Measurements from ENCODE around the gene WDR82.
"Not testable (repeated sequence)": the region's sequence is repeated elsewhere in the genome, so short reads cannot be mapped to it uniquely, and the experiment has no call there.

Gene WDR82

DNA sequence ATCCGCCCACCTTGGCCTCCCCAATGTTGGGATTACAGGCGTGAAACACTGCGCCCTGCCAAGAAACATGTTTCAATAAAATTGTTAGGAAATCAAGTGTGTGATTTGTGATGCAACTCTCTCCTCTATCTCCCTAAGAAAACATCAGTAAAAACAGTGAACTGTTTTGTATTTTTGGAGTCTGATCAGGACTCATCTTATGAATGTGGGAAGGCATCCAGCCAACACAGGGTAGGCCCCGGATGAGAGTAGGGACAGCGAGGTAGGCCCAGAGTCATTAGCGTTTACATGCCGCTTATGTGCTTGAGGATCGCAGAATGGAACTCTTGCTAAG is 8.3 kb upstream of the WDR82 start:
- DNase-seq = no peak

DNA sequence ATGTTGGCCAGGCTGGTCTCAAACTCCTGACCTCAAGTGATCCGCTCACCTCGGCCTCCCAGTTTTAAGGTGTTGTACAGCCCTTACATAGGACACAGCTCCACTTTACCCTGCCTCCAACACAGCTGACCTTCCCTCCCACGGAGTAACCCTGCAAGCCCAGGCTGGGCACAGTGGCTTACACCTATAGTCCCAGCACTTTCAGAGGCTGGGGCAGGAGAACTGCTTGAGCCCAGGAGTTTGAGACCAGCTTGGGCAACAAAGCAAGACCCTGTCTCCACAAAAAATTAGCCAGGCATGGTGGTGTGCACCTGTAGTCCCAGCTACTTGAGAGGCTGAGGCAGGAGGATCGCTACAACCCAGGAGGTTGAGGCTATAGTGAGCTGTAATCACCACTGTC is 5.6 kb upstream of the WDR82 start:
- DNase-seq = not testable (repeated sequence)

DNA sequence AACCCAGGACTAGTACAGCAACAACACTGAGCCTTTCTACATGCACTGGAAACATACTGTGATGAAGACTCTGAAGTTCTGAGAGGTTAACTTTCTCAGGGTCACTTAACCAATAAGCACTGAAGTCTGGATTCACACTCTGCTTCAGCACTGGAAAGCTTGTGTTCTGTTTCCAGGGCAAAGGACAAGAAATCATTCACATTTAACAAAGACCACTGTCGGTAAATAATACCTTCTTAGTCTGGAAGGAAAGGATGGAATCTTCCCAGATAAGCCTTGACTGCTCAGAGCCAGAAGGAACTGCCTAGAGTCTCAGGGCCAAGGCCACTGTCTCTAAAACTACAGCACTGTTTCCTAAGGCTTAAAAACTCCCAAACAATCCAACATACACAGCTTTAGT is 4.9 kb upstream of the WDR82 start:
- DNase-seq = no peak

DNA sequence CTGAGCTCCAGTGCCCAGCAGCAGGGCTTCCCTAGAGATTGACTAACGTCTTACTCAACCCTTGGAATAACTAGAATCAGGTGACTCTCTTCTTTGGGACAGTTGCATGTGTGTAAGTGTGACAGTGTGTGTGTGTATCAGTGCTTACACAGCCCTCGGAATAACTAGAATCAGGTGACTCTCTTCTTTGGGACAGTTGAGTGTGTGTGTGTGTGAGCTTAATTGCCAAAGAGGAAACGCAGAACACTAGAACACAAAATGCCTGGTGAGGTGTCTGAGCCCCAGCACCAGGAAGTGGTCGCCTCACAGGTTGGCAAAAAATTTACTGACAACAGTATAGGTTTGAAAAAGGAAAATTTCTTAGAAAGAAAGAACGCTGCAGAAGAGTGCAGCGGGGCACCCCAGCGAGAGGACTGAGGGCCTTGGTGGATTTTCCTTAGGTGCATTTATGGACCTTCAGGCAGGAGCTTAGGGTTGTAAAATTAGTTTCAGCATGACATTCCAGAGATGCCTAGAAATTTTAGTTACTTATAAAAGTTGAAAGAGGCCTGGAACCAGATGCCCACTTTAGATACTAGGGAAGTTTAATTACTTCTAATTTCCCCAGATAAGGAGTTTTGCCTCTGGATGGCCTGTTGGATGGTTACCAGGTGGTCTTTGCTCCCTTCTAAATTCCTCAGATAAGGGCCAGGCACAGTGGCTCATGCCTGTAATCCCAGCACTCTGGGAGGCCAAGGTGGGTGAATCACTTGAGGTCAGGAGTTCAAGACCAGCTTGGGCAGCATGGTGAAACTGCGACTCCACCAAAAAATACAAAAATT is 3.7 kb upstream of the WDR82 start:
- no peak for DNase-seq

DNA sequence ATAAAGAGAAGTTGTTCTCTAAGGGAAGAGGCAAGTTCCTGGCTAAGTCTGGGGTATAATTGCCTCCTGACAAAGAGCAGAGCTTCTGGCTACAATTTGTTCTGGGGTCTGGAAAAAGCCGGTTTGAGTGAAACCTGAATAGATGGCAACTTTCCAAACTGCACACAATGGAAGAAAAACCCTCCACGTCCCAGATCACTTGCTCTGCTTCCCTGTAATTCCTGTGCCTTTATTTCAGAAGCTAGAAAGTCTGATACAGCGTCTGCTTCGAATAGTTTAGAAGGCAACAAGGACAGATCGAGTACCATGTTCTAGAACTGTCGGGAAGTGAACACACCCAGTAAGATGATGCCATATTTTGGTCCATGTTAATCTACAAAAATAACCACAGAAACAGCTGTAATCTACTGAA is 1.6 kb upstream of the WDR82 start:
- DNase-seq = no peak

DNA sequence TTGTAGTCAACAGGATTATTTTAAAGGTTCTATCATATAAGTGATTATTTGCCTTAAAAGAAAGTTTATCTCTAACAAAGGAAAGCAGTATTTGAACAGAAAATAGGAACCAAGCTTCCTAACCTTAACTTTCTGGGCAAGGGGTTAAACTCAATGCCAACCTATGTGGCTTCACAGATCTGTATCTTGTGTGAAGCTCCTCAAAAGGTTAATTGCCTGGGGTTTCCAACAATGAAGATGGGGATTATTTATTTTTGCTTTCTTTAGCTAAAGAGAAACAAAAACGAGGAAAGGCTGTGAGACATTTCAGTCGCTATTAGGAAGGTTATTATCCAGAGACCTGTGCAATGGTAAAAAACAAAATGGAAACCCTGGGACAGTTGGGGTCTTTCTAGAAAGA is 1.1 kb upstream of the WDR82 start:
- DNase-seq = no peak

DNA sequence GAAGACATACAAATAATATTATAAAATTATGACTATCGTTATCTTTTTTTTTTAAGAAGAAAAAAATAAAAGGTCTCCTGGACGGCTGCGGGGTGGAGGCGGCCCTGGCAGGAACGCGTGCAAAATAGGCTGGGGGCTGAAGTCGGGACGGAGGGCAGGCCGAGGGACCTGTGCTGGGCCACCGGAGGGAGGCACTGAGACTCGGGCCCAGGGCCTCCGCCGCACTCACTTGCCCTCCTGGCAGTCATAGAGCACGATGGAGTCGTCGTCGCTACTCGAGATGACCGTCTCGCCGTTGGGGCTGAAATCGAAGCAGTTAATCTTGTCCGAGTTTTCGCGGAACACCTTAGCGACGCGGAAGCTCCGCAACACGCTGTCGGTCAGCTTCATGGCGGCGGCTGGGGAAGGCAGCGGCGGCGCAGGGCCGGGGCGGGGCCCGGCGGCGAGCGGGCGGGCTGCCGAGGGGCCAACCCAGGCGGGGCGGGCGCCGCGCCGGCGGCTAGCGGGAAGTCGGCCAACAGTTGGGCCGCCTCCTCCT is 408 bp downstream of the WDR82 start:
- DNase-seq = no peak

DNA sequence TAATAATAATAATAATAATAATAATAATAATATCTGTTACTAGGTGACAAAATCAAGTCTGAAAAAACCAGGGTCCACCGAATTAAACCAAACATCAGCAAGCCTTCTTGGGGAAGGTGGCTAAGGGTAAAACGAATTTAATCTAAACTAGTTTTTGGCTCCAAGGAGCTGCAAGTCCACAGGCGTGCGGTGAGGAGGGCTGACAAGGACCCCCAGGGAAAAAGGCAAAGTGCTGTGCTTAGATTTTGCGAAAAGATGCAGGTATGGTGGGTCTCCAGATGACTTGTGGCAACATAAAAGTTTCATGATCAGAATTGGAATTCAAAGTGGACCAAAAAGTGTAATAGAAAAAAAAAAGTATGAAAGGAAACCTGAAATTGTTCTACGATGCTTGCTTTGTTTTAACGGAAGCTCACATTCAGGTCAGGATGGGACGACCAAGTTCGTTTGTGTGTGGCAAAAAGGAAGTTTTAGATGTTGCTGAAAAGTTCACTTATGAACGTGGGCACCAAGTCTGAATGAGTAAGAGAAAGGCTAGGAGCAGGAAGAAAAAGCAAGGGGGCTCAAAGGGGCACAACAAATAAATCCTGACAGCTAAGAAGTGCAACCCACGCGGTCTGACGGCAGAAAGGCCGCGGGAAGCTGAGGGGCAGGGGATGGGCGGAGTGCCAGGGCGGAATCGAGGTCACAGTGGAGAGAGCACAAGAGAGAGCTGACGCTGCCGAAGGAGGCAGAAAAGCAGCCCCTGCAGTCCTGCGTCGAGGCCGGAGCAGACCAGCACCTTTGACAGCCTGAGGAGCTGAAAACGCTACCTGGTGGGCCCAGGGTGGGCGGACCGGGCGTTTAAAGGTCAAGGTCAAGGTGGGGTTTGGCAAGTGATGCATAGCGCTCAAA is 1.1 kb downstream of the WDR82 start:
- no peak for DNase-seq

DNA sequence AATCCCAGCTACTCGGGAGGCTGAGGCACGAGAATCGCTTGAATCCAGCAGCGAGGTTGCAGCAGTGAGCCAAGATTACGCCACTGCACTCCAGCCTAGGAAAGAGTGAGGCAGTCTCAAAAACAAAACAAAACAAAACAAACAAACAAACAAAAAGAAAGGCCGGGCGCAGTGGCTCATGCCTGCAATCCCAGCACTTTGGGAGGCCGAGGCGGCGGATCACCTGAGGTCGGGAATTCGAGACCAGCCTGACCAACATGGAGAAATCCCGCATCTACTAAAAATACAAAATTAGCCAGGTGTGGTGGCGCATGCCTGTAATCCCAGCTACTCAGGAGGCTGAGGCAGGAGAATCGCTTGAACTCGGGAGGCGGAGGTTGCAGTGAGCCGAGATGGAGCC is 3.7 kb downstream of the WDR82 start:
- not testable (repeated sequence) for DNase-seq

DNA sequence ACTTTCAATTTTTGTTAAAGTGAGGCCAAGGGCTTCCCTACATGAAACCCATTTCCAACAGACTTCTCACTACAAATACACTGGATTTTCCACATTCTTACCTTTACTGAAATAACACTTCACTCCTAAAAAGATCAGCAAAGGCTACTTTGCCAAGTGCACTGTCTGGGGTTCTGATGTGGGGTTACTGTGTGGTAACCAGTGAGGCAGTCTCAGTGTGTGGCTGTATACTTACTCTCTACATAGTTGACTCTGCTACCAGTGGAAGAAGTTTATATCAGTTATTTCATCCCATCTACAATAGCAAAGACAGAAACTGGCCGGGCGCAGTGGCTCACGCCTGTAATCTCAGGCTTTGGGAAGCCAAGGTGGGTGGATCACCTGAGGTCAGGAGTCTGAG is 5.6 kb downstream of the WDR82 start:
- DNase-seq = no peak

DNA sequence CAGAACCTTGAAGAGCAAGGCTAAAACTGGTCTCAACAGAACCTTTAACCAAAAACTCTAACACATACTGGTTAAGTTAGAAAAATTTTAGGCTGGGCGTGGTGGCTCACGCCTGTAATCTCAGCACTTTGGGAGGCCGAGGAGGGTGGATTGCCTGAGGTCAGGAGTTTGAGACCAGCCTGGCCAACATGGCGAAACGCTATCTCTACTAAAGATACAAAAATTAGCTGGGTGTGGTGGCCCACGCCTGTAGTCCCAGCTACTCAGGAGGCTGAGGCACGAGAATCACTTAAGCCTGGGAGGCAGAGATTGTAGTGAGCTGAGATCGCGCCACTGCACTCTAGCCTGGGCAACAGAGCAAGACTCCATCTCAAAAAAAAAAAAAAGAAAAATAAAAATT is 6.3 kb downstream of the WDR82 start:
- not testable (repeated sequence) for DNase-seq

DNA sequence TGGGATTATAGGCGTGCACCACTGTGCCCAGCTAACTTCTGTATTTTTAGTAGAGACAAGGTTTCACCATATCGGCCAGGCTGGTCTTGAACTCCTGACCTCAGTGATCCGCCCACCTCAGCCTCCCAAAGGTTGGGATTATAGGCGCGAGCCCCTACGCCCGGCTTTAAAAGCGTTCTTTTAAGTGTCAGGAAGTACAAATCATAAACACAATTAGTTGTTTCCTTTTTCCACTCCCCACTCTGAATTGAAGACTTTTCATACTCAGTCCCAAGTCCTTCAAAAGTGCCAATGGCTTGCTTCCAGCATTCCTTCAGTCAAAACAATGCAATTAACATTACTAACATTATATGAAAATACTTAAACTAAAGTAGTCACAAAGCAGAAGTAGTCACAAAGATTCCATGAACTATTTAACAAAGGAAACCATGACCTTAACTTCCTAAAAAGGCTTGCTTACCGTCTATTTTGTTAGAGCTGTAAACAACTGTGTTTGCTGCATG is 8.1 kb downstream of the WDR82 start:
- no peak for DNase-seq

DNA sequence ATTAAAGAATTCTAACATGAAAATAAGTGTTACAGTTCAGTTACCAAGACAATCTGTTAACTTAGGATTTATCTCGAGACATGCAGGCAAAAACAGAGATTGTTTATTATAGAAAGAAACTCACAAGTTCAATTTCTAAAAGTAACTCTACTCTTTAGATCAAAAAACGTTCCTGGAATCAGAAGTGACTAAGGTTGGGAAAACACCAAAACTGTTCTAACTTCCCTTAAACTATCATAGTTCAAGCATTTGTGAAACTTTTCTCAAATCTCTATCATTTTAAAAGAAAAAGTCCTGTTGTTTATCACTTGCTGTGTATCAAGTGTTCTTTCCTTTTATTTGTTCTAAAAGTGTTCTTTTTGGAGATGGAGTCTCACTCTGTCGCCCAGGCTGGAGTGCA is 8.7 kb downstream of the WDR82 start:
- no peak for DNase-seq

DNA sequence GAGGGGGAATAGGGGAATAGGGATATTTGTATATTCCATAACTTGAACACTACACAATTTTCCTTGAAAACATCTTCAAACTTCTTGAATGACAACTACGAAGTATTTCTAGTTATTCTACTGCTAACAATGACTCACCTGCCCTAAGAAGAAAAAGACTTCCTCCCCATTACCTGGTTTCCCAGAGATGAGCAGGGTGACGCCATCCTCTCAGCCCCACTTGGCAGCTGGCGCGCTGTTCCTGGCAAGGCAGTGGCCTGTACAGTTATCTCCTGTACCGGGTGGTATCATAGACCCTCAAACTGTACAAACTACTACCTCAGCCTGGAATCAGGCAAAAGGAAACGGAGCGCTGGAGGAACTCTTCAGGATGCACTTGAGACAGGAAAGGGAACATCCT is 10.4 kb downstream of the WDR82 start:
- DNase-seq = no peak

DNA sequence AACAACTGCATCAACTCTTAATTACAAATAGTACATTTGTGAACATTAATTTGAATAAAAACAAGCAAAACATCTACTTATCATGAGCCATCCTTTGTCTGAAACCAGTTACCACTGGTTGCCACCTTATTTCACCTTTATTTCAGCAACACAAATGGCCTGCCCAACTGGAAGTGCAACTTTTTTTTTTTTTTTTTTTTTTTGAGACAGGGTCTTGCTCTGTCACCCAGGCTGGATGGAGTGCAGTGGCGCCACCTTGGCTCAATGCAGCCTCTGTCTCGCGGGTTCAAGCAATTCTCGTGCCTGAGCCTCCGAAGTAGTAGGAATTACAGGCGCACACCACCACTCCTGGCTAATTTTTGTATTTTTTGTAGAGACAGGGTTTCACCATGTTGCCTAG is 13.1 kb downstream of the WDR82 start:
- DNase-seq = no peak

DNA sequence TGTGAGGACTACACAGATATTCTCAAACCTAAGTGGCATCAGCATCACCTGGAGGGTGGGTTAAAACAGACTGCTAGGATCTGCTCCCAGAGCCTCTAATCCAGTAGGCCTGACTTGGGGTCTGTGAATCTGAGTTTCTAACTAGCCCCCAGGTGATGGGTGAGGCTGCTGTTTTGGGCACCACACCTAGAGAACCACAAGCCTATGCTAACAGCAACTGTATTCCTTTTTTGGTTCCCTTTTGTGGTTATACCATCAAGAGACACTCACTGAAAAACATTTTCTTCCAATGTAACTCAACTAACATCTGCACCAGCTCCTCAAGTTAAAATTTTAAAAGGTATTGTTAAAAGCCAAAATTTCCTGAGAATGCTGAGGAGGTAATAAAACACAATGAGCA is 16.0 kb downstream of the WDR82 start:
- no peak for DNase-seq

DNA sequence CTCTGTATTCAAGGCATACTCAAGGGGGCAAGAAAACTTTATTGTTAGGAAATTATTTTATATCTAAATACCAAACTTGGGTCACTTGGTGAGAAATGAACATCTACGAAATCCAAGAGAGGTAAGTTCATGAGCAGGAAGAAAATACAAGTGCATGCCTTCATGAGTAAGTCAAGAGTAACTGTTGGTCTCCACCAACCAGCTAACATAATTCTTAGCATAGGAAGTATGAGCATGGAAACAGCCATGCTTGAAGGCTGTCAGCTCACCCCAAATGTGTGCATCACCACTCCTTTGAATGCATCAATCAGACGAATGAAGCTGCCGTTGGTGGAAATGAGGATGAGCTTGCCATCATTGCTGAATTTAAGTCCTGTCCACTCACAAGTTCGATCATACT is 19.0 kb downstream of the WDR82 start:
- no peak for DNase-seq

DNA sequence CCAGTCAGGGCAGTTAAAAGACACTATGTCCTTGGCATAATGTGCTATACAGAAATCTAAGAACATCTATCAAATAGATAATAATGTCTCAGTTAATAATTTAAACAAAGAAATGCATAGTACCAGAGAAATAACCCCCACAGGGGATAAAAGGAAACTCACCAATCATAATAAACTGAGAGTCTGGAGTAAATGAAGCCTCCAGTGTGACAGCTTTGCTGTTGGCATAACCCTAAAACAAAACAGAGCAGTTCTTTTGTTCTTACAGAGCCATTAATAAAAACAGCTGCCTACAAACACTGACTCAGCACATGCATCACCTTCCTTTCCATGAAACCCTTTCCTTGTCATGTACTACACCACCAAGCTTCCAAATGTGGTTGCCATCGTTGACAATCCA is 19.4 kb downstream of the WDR82 start:
- no peak for DNase-seq

DNA sequence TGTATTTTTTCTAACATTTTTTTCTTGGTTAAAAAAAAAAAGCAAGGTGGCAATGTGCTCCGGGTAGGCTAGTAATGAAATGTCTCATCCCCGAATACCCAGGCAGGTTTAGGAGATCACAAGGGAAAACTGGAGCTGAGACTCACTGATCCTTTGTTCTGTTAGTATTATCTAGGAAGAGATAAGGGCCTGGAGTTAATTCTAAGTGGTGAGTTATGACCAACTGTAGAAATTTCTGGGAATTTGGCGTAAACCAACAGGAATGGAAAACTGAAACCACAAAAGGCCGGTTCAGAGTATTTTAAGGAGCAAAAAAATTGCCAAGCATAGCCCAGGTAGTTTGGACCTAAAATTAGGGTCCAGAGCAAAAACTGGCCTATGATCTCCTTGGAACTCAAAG is 20.5 kb downstream of the WDR82 start:
- no peak for DNase-seq

DNA sequence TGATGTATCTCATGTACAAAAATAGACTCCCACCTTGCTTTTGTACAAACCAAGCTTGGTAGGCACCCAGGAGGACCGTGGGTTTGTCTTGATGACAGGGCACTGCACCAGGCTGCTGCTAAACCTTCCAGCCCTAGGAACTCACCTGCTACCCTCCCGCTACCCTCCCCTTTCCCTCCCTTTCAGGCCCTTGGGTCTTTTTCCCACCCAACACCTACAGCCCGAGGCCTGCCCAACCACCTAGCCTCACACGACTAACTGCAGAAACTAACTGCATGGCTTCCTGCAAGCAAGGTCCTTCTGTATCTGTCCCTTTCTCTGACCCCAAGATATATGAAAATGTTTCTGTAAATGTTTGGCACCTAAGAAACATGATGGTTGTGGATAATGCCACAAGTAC is 21.8 kb downstream of the WDR82 start:
- no peak for DNase-seq

DNA sequence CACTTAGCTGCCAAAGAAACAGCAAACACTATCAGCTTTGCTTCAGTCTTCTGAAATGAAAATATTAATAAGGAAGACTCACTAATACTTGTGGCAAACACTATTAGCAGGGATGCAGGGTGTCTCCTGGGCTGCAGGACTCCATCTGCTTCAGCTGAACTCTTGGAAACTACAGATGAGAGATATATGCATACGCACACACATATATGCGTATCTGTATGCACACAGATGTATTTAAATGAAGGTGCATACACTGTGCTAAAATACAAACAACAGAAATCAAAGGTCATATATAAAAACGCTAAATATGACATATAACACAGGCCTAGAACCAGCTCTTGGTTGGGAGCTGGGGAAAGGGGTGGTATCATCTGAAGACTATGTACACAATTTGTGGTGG is 22.3 kb downstream of the WDR82 start:
- no peak for DNase-seq

DNA sequence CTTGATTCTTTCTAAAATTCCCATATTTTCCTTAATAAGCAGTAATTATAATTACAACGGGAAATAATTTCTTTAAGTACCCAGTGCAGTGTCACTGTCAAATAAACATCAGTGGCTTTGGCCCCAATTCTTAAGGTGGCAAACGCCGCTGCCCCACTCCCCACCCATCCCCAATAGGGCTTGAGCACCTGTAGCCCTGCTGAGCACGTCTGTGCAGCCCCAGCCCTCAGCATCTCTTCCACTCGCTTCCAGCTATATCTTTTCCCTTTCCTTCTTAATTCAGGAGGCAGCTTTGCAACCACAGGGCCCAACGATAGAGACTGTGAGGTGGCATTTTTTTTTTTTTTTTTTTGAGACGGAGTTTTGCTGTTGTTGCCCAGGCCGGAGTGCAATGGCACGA is 23.8 kb downstream of the WDR82 start:
- no peak for DNase-seq

DNA sequence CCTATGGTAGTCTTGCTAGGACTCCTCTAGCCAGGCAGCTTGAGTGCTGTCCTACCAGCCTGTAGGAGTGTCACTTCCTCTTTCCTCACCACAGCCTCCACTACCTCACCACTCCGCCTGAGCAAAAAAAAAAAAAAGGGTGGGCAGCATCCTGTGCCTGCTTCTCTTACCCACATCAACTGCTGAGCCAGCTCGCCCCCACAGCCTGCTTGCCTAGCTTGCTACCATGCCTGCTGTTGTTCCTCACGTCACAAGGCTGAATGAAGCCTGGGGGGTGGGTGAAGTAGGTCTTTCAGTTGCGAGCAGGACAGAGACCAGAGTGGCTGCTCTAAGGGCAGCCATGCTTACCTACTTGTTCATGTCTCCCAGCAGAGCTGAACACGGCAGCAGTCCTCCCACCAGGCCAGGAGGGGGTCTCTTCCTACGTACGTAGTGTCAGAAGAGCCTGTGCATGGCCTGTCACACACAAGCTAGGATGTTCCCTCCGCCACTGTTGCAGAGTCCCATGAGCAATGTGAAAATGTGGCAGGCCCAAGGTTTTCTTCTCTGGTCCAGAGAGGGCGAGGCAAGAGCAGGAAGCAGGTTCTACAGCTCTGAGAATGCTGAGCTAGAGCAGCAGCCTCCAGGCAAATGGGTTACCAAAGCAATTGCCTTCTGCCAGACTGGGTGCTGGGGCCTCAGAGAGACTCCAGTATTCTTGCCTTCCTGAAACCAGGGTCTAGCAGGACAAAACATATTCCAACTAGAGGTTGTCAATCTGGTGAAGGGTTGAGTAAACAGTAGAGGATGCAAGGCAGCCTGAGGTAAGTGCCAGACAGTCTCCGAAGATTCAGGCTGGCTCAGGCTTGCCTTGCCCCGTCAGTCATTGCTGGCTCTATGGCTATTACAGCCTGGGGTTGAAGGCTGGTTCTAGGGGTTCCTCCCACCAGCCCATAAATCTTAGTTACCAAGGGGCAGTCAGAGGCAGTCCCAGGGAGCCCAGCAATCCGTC is 24.8 kb downstream of the WDR82 start:
- no peak for DNase-seq

Data from NCI-H1694 treated with DMSO at 0.1 percent for 48 hours (cell line).